Measurements from ENCODE around the gene KLF15. TPM values are rescaled to one million over a fixed set of nuclear protein-coding genes. Genes with fewer than 3 reads are reported as not detected.
A peak's percentile ranks its signal among the peaks of the same experiment; 100 is the strongest.

KLF15 gene
- total RNA-seq, 6 experiments from 2014 or later, result 0.63 to 1.2 (median 0.81) TPM

GRCh38 chr3:126350502-126351085 is 6.6 kb downstream of the KLF15 start:
- TF ChIP-seq CTCF (IDR thresholded peaks at IDR 0.05), result no peak
- no peak for DNase-seq
- Mint-ChIP-seq H3K27me3 (ENCODE audit: insufficient read depth) (peaks cover 4% of the 10 kb centered on the region), H3K27ac (no peak overlapping the region), H3K9me3 (no peaks in the 10 kb centered on the region), H3K4me1 (ENCODE audit: low read depth) (peaks cover 8% of the 10 kb centered on the region), H3K36me3 (ENCODE audit: low read depth) (no peaks in the 10 kb centered on the region), H3K4me3 (no peak overlapping the region)

GRCh38 chr3:126349611-126350501 is 7.4 kb downstream of the KLF15 start:
- no peaks in the 10 kb centered on the region for H3K9me3 Mint-ChIP-seq
- DNase-seq, result no peak
- no peak for TF ChIP-seq CTCF (IDR thresholded peaks at IDR 0.05)
- no peak overlapping the region for H3K4me3 Mint-ChIP-seq
- H3K27ac Mint-ChIP-seq, result no peak overlapping the region
- H3K4me1 Mint-ChIP-seq (ENCODE audit: low read depth), result 0 out of 2 replicates have a peak, but pooled peaks cover 4% of the 10 kb centered on the region
- no peaks in the 10 kb centered on the region for H3K36me3 Mint-ChIP-seq (ENCODE audit: low read depth)
- peaks cover 5% of the 10 kb centered on the region for H3K27me3 Mint-ChIP-seq (ENCODE audit: insufficient read depth)

- no peak for TF ChIP-seq CTCF (IDR thresholded peaks at IDR 0.05)
- 0 out of 2 replicates have a peak, but pooled peaks cover 4% of the 10 kb centered on the region for H3K4me1 Mint-ChIP-seq (ENCODE audit: low read depth)
- H3K27ac Mint-ChIP-seq, result no peak overlapping the region
- peaks cover 5% of the 10 kb centered on the region for H3K27me3 Mint-ChIP-seq (ENCODE audit: insufficient read depth)
- no peaks in the 10 kb centered on the region for H3K9me3 Mint-ChIP-seq
- DNase-seq, result no peak
- no peaks in the 10 kb centered on the region for H3K36me3 Mint-ChIP-seq (ENCODE audit: low read depth)
- H3K4me3 Mint-ChIP-seq, result no peak overlapping the region
Observed at GRCh38 chr3:126349071-126349470, 8.1 kb downstream of the KLF15 start.

- Mint-ChIP-seq H3K4me3 (no peak overlapping the region), H3K4me1 (ENCODE audit: low read depth) (0 out of 2 replicates have a peak, but pooled peaks cover 4% of the 10 kb centered on the region), H3K36me3 (ENCODE audit: low read depth) (no peaks in the 10 kb centered on the region), H3K9me3 (no peaks in the 10 kb centered on the region), H3K27me3 (ENCODE audit: insufficient read depth) (peaks cover 5% of the 10 kb centered on the region), H3K27ac (no peak overlapping the region)
- no peak for DNase-seq
- TF ChIP-seq CTCF (IDR thresholded peaks at IDR 0.05), result peak; percentile 54
Observed at GRCh38 chr3:126348308-126348920, 8.8 kb downstream of the KLF15 start.

GRCh38 chr3:126347543-126348161 is 9.6 kb downstream of the KLF15 start:
- Mint-ChIP-seq H3K27me3 (ENCODE audit: insufficient read depth) (peaks cover 3% of the 10 kb centered on the region; the same call in 1 of the 2 replicates), H3K4me3 (no peak overlapping the region), H3K27ac (no peak overlapping the region), H3K36me3 (ENCODE audit: low read depth) (no peaks in the 10 kb centered on the region), H3K9me3 (no peaks in the 10 kb centered on the region), H3K4me1 (ENCODE audit: low read depth) (no peaks in the 10 kb centered on the region)
- DNase-seq, result no peak
- no peak for TF ChIP-seq CTCF (IDR thresholded peaks at IDR 0.05)
